ENCODE data around the gene KRTAP10-3.

Gene KRTAP10-3

GRCh38 chr21:44568667-44569556 lies 10.3 kb upstream of the KRTAP10-3 start:
- no CpG with 5 or more reads among the region's 27 CpGs for WGBS, 2 donors (ENCODE audit: extremely low coverage in 2 of 2, insufficient read length in 2 of 2, insufficient replicate concordance in 1 of 2)
- Histone ChIP-seq H2AK5ac (ENCODE audit: low read depth, low read length) (peak overlapping the region; percentile 96), H3K36me3 (replicated peaks in 1 of 2; ENCODE audit: control insufficient read depth in 2 of 2, insufficient read depth in 2 of 2, low read length in 2 of 2) (no peaks in the 10 kb centered on the region), H3K4me2 (ENCODE audit: insufficient read depth, low read length, poor library complexity, severe bottlenecking) (no peak overlapping the region), H3K27ac (replicated peaks; ENCODE audit: low read length) (no peak overlapping the region), H3K9ac (ENCODE audit: low read depth, low read length, poor library complexity) (no peak overlapping the region), H4K91ac (ENCODE audit: low read depth, low read length, poor library complexity) (no peak overlapping the region), H2BK5ac (ENCODE audit: low read length) (peak overlapping the region; percentile 75), H3K23ac (ENCODE audit: low read depth, low read length, poor library complexity) (peak overlapping the region; percentile 80), H2BK12ac (ENCODE audit: low read length) (no peak overlapping the region), H3K4me3 (ENCODE audit: low read length in 2 of 2) (peak overlapping the region in 1 of 2 donors; percentile 11), H4K8ac (ENCODE audit: low read depth, low read length) (no peak overlapping the region), H2AFZ (ENCODE audit: low read length) (no peak overlapping the region), H3K4ac (ENCODE audit: low read length) (peak overlapping the region; percentile 20), H2BK120ac (ENCODE audit: low read depth, low read length) (peak overlapping the region; percentile 30), H3K14ac (ENCODE audit: low read length) (no peak overlapping the region), H2BK15ac (ENCODE audit: low read length) (no peak overlapping the region), H3K79me1 (ENCODE audit: low read depth, low read length) (no peaks in the 10 kb centered on the region), H3K9me3 (replicated peaks in 1 of 2; ENCODE audit: control insufficient read depth in 2 of 2, insufficient read depth in 1 of 2, low read depth in 1 of 2, low read length in 2 of 2) (peaks cover 4 to 10% of the 10 kb centered on the region in 2 donors), H3K18ac (ENCODE audit: low read length) (peak overlapping the region; percentile 90), H3K27me3 (ENCODE audit: control insufficient read depth in 3 of 3, insufficient read depth in 3 of 3, low read depth in 1 of 3, low read length in 3 of 3) (no peaks in the 10 kb centered on the region), H3K4me1 (ENCODE audit: control insufficient read depth in 2 of 2, insufficient read depth in 1 of 2, low read depth in 1 of 2, low read length in 2 of 2) (no peaks in the 10 kb centered on the region)
- no peak for DNase-seq (ENCODE audit: low spot score)

GRCh38 chr21:44568261-44568660 lies 9.7 kb upstream of the KRTAP10-3 start:
- H4K91ac ChIP-seq (ENCODE audit: low read depth, low read length, poor library complexity) = no peak overlapping the region
- peak overlapping the region; percentile 90 for H3K18ac ChIP-seq (ENCODE audit: low read length)
- no peak overlapping the region for H4K8ac ChIP-seq (ENCODE audit: low read depth, low read length)
- no peaks in the 10 kb centered on the region for H3K4me1 ChIP-seq (ENCODE audit: control insufficient read depth in 2 of 2, insufficient read depth in 1 of 2, low read depth in 1 of 2, low read length in 2 of 2)
- no peaks in the 10 kb centered on the region for H3K79me1 ChIP-seq (ENCODE audit: low read depth, low read length)
- DNase-seq (ENCODE audit: low spot score) = no peak
- H3K27me3 ChIP-seq (ENCODE audit: control insufficient read depth in 3 of 3, insufficient read depth in 3 of 3, low read depth in 1 of 3, low read length in 3 of 3) = no peaks in the 10 kb centered on the region
- H3K23ac ChIP-seq (ENCODE audit: low read depth, low read length, poor library complexity) = peak overlapping the region; percentile 80
- H2AFZ ChIP-seq (ENCODE audit: low read length) = no peak overlapping the region
- peaks cover 4 to 10% of the 10 kb centered on the region in 2 donors for H3K9me3 ChIP-seq (replicated peaks in 1 of 2; ENCODE audit: control insufficient read depth in 2 of 2, insufficient read depth in 1 of 2, low read depth in 1 of 2, low read length in 2 of 2)
- H2BK12ac ChIP-seq (ENCODE audit: low read length) = no peak overlapping the region
- H2BK5ac ChIP-seq (ENCODE audit: low read length) = peak overlapping the region; percentile 75
- peak overlapping the region; percentile 63 for H3K14ac ChIP-seq (ENCODE audit: low read length)
- H3K4me2 ChIP-seq (ENCODE audit: insufficient read depth, low read length, poor library complexity, severe bottlenecking) = no peak overlapping the region
- no peak overlapping the region for H3K4me3 ChIP-seq (ENCODE audit: low read length in 2 of 2)
- H2BK15ac ChIP-seq (ENCODE audit: low read length) = peak overlapping the region; percentile 89
- peak overlapping the region; percentile 89 for H3K4ac ChIP-seq (ENCODE audit: low read length)
- H3K36me3 ChIP-seq (replicated peaks in 1 of 2; ENCODE audit: control insufficient read depth in 2 of 2, insufficient read depth in 2 of 2, low read length in 2 of 2) = no peaks in the 10 kb centered on the region
- H3K9ac ChIP-seq (ENCODE audit: low read depth, low read length, poor library complexity) = no peak overlapping the region
- WGBS, 2 donors (ENCODE audit: extremely low coverage in 2 of 2, insufficient read length in 2 of 2, insufficient replicate concordance in 1 of 2) = no CpG with 5 or more reads among the region's 12 CpGs
- H2AK5ac ChIP-seq (ENCODE audit: low read depth, low read length) = peak overlapping the region; percentile 96
- H3K27ac ChIP-seq (replicated peaks; ENCODE audit: low read length) = no peak overlapping the region
- no peak overlapping the region for H2BK120ac ChIP-seq (ENCODE audit: low read depth, low read length)

GRCh38 chr21:44567481-44568171 lies 9.0 kb upstream of the KRTAP10-3 start:
- no peak overlapping the region for H4K91ac ChIP-seq (ENCODE audit: low read depth, low read length, poor library complexity)
- H4K8ac ChIP-seq (ENCODE audit: low read depth, low read length) = no peak overlapping the region
- H3K4me3 ChIP-seq (ENCODE audit: low read length in 2 of 2) = no peak overlapping the region
- H3K9me3 ChIP-seq (replicated peaks in 1 of 2; ENCODE audit: control insufficient read depth in 2 of 2, insufficient read depth in 1 of 2, low read depth in 1 of 2, low read length in 2 of 2) = peaks cover 4 to 10% of the 10 kb centered on the region in 2 donors
- peak overlapping the region; percentile 63 for H3K14ac ChIP-seq (ENCODE audit: low read length)
- no peak overlapping the region for H2BK12ac ChIP-seq (ENCODE audit: low read length)
- H3K4ac ChIP-seq (ENCODE audit: low read length) = no peak overlapping the region
- no peaks in the 10 kb centered on the region for H3K36me3 ChIP-seq (replicated peaks in 1 of 2; ENCODE audit: control insufficient read depth in 2 of 2, insufficient read depth in 2 of 2, low read length in 2 of 2)
- H2AFZ ChIP-seq (ENCODE audit: low read length) = no peak overlapping the region
- peak overlapping the region; percentile 80 for H3K23ac ChIP-seq (ENCODE audit: low read depth, low read length, poor library complexity)
- peak overlapping the region; percentile 75 for H2BK5ac ChIP-seq (ENCODE audit: low read length)
- no CpG with 5 or more reads among the region's 18 CpGs for WGBS, 2 donors (ENCODE audit: extremely low coverage in 2 of 2, insufficient read length in 2 of 2, insufficient replicate concordance in 1 of 2)
- no peaks in the 10 kb centered on the region for H3K27me3 ChIP-seq (ENCODE audit: control insufficient read depth in 3 of 3, insufficient read depth in 3 of 3, low read depth in 1 of 3, low read length in 3 of 3)
- no peak for DNase-seq (ENCODE audit: low spot score)
- H2BK15ac ChIP-seq (ENCODE audit: low read length) = peak overlapping the region; percentile 89
- H3K9ac ChIP-seq (ENCODE audit: low read depth, low read length, poor library complexity) = no peak overlapping the region
- H3K4me1 ChIP-seq (ENCODE audit: control insufficient read depth in 2 of 2, insufficient read depth in 1 of 2, low read depth in 1 of 2, low read length in 2 of 2) = no peaks in the 10 kb centered on the region
- H3K79me1 ChIP-seq (ENCODE audit: low read depth, low read length) = no peaks in the 10 kb centered on the region
- H2BK120ac ChIP-seq (ENCODE audit: low read depth, low read length) = no peak overlapping the region
- no peak overlapping the region for H3K27ac ChIP-seq (replicated peaks; ENCODE audit: low read length)
- peak overlapping the region; percentile 96 for H2AK5ac ChIP-seq (ENCODE audit: low read depth, low read length)
- H3K4me2 ChIP-seq (ENCODE audit: insufficient read depth, low read length, poor library complexity, severe bottlenecking) = no peak overlapping the region
- peak overlapping the region; percentile 90 for H3K18ac ChIP-seq (ENCODE audit: low read length)

- Histone ChIP-seq H3K23ac (ENCODE audit: low read depth, low read length, poor library complexity) (no peak overlapping the region), H3K14ac (ENCODE audit: low read length) (no peak overlapping the region), H2BK15ac (ENCODE audit: low read length) (no peak overlapping the region), H4K8ac (ENCODE audit: low read depth, low read length) (no peak overlapping the region), H2AFZ (ENCODE audit: low read length) (no peak overlapping the region), H3K36me3 (replicated peaks in 1 of 2; ENCODE audit: control insufficient read depth in 2 of 2, insufficient read depth in 2 of 2, low read length in 2 of 2) (no peaks in the 10 kb centered on the region), H3K18ac (ENCODE audit: low read length) (no peak overlapping the region), H4K91ac (ENCODE audit: low read depth, low read length, poor library complexity) (no peak overlapping the region), H3K4me2 (ENCODE audit: insufficient read depth, low read length, poor library complexity, severe bottlenecking) (no peak overlapping the region), H3K79me1 (ENCODE audit: low read depth, low read length) (no peaks in the 10 kb centered on the region), H3K9ac (ENCODE audit: low read depth, low read length, poor library complexity) (no peak overlapping the region), H3K27ac (replicated peaks; ENCODE audit: low read length) (no peak overlapping the region), H3K4me1 (ENCODE audit: control insufficient read depth in 2 of 2, insufficient read depth in 1 of 2, low read depth in 1 of 2, low read length in 2 of 2) (no peaks in the 10 kb centered on the region), H2AK5ac (ENCODE audit: low read depth, low read length) (no peak overlapping the region), H3K27me3 (ENCODE audit: control insufficient read depth in 3 of 3, insufficient read depth in 3 of 3, low read depth in 1 of 3, low read length in 3 of 3) (no peaks in the 10 kb centered on the region), H3K4ac (ENCODE audit: low read length) (no peak overlapping the region), H2BK12ac (ENCODE audit: low read length) (no peak overlapping the region), H2BK5ac (ENCODE audit: low read length) (no peak overlapping the region), H3K9me3 (replicated peaks in 1 of 2; ENCODE audit: control insufficient read depth in 2 of 2, insufficient read depth in 1 of 2, low read depth in 1 of 2, low read length in 2 of 2) (peaks cover 3 to 4% of the 10 kb centered on the region in 2 donors), H3K4me3 (ENCODE audit: low read length in 2 of 2) (no peak overlapping the region), H2BK120ac (ENCODE audit: low read depth, low read length) (no peak overlapping the region)
- no peak for DNase-seq (ENCODE audit: low spot score)
- whole genome bisulfite sequencing, 2 donors (ENCODE audit: extremely low coverage in 2 of 2, insufficient read length in 2 of 2, insufficient replicate concordance in 1 of 2) = no CpG with 5 or more reads among the region's 1 CpG
Measured at GRCh38 chr21:44566403-44566802, 7.8 kb upstream of the KRTAP10-3 start.
